GM19452 (cell line): Measurements from ENCODE around the gene EGLN1.

Experiments used
- ATAC-seq: cut with Tn5 transposase; IDR thresholded peaks from one replicate; pipeline ENCODE4 v1.9.1; 2021; ENCODE audit not compliant: unreplicated experiment

The EGLN1 gene

GRCh38 chr1:231421546-231421970, 529 bp downstream of the EGLN1 start:
- ATAC-seq, result peak; percentile 36

- peak; percentile 4 for ATAC-seq
Measured at GRCh38 chr1:231420959-231421545, 1.0 kb downstream of the EGLN1 start.

- ATAC-seq, result no peak
Measured at GRCh38 chr1:231420299-231420958, 1.7 kb downstream of the EGLN1 start.

- no peak for ATAC-seq
Measured at GRCh38 chr1:231419738-231420298, 2.3 kb downstream of the EGLN1 start.

GRCh38 chr1:231419147-231419546, 2.9 kb downstream of the EGLN1 start:
- no peak for ATAC-seq

- no peak for ATAC-seq
Measured at GRCh38 chr1:231418741-231419107, 3.4 kb downstream of the EGLN1 start.

- no peak for ATAC-seq
Measured at GRCh38 chr1:231418101-231418740, 3.9 kb downstream of the EGLN1 start.

- no peak for ATAC-seq
Measured at GRCh38 chr1:231417513-231417912, 4.6 kb downstream of the EGLN1 start.

- ATAC-seq, result no peak
Measured at GRCh38 chr1:231416901-231417300, 5.2 kb downstream of the EGLN1 start.

- no peak for ATAC-seq
Measured at GRCh38 chr1:231415018-231415583, 7.0 kb downstream of the EGLN1 start.

- ATAC-seq, result no peak
Measured at GRCh38 chr1:231414260-231415016, 7.6 kb downstream of the EGLN1 start.

GRCh38 chr1:231413749-231414082, 8.4 kb downstream of the EGLN1 start:
- ATAC-seq, result no peak

- no peak for ATAC-seq
Measured at GRCh38 chr1:231411036-231411531, 11.0 kb downstream of the EGLN1 start.

GRCh38 chr1:231410036-231410612, 12.0 kb downstream of the EGLN1 start:
- ATAC-seq, result no peak

GRCh38 chr1:231408528-231409094, 13.5 kb downstream of the EGLN1 start:
- no peak for ATAC-seq

- ATAC-seq, result no peak
Measured at GRCh38 chr1:231407547-231408396, 14.3 kb downstream of the EGLN1 start.

- no peak for ATAC-seq
Measured at GRCh38 chr1:231407049-231407448, 15.0 kb downstream of the EGLN1 start.

- no peak for ATAC-seq
Measured at GRCh38 chr1:231404318-231404717, 17.8 kb downstream of the EGLN1 start.

GRCh38 chr1:231401478-231401877, 20.6 kb downstream of the EGLN1 start:
- ATAC-seq, result no peak
